GM10266 (cell line): ENCODE results near the gene AOC2.
"Not testable (repeated sequence)": the region's sequence is repeated elsewhere in the genome, so short reads cannot be mapped to it uniquely, and the experiment has no call there.

Experiments
- DNase-seq: peaks from one replicate; pipeline ENCODE4 v3.0.0; 2012; ENCODE audit errors: extremely low spot score
- TF ChIP-seq, protein P1 (sequence below): IDR thresholded peaks from 2 replicates; pipeline ENCODE4 v1.5.1; 2012; ENCODE audit warnings: mild to moderate bottlenecking, low read depth; ENCODE audit not compliant: control insufficient read depth, insufficient read depth; ENCODE audit errors: missing control alignments

Gene AOC2

DNA sequence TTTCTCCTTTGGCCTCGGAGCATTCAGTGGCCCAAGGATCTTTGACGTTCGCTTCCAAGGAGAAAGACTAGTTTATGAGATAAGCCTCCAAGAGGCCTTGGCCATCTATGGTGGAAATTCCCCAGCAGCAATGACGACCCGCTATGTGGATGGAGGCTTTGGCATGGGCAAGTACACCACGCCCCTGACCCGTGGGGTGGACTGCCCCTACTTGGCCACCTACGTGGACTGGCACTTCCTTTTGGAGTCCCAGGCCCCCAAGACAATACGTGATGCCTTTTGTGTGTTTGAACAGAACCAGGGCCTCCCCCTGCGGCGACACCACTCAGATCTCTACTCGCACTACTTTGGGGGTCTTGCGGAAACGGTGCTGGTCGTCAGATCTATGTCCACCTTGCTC, 8.0 kb downstream of the AOC2 start:
- DNase-seq: no peak
- TF ChIP-seq, protein P1, sequence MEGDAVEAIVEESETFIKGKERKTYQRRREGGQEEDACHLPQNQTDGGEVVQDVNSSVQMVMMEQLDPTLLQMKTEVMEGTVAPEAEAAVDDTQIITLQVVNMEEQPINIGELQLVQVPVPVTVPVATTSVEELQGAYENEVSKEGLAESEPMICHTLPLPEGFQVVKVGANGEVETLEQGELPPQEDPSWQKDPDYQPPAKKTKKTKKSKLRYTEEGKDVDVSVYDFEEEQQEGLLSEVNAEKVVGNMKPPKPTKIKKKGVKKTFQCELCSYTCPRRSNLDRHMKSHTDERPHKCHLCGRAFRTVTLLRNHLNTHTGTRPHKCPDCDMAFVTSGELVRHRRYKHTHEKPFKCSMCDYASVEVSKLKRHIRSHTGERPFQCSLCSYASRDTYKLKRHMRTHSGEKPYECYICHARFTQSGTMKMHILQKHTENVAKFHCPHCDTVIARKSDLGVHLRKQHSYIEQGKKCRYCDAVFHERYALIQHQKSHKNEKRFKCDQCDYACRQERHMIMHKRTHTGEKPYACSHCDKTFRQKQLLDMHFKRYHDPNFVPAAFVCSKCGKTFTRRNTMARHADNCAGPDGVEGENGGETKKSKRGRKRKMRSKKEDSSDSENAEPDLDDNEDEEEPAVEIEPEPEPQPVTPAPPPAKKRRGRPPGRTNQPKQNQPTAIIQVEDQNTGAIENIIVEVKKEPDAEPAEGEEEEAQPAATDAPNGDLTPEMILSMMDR: no peak

DNA sequence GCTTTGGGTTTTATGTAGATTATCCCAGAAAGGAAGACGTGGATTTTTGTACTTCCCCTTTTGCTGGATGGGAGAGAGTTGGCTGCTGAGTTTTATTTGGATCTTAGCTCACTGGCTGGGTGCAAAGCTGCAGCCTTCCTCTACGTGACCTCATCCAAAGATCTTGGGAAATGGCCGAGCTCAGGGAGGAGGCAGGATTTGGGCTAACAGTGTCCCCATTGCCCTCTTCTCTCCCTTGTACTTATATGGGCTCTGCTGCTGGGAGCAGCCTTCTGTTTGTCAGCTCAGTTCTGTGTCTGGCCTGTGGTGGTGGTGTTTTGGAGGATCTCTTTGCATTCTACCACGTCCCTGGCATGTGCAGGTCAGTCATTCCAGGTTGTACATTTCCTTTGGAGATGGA, 8.6 kb downstream of the AOC2 start:
- no peak for DNase-seq
- TF ChIP-seq, protein P1: no peak

DNA sequence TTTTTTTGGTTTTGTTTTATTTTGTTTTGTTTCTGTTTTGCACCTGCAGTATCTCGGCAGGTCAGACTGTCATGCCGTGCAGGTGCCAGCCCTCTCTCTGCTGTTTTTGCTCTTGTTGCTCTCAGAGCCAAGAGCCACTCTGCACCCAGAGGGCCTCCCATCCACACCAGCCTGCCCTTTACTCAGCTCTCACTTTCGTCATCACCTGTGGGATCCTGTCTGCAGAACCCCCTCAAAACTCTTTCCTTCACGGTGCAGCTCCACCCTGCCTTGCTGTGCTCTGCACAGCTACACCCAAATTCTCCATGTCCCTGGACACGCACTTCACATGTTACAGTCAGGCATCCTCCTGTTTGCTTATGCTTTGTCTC, 9.2 kb downstream of the AOC2 start:
- TF ChIP-seq, protein P1: no peak
- DNase-seq: no peak

DNA sequence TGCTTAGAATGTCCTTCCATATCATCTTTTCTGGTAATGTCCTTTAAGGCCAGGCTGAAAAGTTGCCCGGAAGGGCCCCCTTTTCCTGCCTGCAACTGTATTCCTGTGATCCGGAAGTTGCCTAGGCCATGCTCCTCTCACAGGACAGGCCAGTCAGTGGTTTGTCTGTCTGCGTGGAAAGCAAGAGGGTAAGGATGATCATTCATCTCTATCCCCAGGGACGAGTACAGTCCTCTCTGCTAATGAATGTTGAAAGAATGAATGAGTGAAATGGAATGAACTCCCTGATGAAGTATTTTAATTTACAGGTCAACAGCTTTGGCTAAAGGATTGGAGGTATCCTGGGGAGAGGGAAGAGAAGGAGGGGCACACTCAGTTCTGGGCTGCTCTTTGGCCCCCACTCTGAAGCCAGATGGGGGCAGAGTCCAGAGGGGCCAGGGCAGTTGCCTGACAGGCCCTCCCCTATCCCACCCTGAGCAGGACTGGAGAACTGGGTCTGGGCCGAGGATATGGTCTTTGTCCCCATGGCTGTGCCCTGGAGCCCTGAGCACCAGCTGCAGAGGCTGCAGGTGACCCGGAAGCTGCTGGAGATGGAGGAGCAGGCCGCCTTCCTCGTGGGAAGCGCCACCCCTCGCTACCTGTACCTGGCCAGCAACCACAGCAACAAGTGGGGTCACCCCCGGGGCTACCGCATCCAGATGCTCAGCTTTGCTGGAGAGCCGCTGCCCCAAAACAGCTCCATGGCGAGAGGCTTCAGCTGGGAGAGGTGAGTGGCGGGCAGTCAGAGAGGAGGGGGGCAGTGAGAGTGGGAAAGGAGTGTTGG, 9.8 kb downstream of the AOC2 start:
- DNase-seq: no peak
- TF ChIP-seq, protein P1: no peak

DNA sequence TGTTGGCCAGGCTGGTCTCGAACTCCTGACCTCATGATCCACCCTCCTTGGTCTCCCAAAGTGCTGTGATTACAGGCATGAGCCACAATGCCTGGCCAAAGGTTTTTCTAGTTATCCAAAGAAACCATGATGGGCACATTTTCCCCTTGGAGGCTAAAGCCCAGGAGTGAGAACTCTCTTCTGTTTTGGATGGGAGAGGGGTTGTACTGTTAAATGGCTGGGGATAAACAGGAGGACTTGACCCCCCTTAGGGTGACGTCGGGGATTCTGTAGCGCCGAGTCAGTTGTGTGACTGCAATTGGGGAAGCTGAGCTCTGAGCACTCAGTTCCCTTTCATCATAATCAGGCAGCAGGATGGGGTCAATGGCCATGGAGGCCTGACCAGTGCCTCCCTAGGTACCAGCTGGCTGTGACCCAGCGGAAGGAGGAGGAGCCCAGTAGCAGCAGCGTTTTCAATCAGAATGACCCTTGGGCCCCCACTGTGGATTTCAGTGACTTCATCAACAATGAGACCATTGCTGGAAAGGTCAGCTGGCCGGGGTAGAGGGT, 10.7 kb downstream of the AOC2 start:
- no peak for DNase-seq
- TF ChIP-seq, protein P1: no peak

DNA sequence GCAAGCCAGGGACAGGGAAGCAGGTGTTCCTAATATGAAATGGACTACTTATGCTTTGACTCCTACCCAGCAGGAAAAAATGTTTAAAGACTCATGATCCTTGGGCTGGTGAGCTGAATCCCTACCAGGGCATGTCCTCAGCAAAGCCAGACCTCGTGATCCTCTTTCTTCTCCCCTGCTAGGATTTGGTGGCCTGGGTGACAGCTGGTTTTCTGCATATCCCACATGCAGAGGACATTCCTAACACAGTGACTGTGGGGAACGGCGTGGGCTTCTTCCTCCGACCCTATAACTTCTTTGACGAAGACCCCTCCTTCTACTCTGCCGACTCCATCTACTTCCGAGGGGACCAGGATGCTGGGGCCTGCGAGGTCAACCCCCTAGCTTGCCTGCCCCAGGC, 11.7 kb downstream of the AOC2 start:
- not testable (repeated sequence) for DNase-seq

DNA sequence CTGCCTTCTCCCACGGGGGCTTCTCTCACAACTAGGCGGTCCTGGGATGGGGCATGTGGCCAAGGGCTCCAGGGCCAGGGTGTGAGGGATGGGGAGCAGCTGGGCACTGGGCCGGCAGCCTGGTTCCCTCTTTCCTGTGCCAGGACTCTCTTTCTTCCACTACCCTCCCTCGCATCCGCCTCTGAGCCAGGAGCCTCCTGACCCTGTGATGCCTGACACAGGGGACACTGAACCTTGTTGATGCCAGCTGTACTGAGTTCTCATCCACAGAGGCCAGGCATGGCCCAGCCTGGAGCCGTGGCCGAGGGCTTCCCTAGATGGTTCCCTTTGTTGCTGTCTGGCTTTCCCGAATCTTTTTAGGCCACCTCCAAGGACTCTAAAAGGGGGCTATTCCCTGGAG, 12.1 kb downstream of the AOC2 start:
- DNase-seq: not testable (repeated sequence)

DNA sequence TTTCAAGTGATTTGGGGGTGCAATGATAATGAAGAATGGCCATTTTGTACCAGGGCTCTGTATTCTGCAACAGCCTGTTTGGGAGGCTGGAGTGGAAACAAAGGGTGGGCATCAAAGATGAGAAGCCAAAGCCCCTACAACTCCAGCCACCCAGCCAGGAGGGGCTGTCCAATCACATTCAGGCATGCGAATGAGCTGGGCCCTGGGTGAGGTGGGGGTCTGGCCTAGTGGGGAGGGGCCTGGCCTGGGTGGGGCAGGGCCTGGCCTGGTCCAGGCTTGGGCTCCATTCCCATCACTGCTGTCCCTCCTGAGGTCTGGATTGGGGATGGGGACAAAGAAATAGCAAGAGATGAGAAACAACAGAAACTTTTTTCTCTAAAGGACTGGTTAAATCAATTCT, 13.0 kb downstream of the AOC2 start:
- DNase-seq: no peak
- TF ChIP-seq, protein P1: no peak
